Mesendoderm (in vitro differentiated cells): Measurements from ENCODE around the gene STX2.

Experiments
- DNase-seq: peaks from one replicate; pipeline ENCODE4 v3.0.0; 2013
- H2AK5ac ChIP-seq: 2 replicates; pipeline ENCODE4 v1.6.1; 2013; ENCODE audit warnings: low read length, inconsistent platforms
- H2BK120ac ChIP-seq: 2 replicates; pipeline ENCODE4 v1.6.1; 2013; ENCODE audit warnings: low read depth, mild to moderate bottlenecking, low read length, moderate library complexity, mixed read lengths
- H2BK15ac ChIP-seq: replicated peaks from 2 replicates; pipeline ENCODE4 v1.6.1; 2013; ENCODE audit warnings: low read depth, mild to moderate bottlenecking, moderate library complexity
- H2BK5ac ChIP-seq: 2 replicates; pipeline ENCODE4 v1.6.1; 2013; ENCODE audit warnings: low read length, inconsistent platforms
- H3K18ac ChIP-seq: 2 replicates; pipeline ENCODE4 v1.6.1; 2013; ENCODE audit warnings: mild to moderate bottlenecking, low read length, mixed read lengths
- H3K23ac ChIP-seq: one replicate; pipeline ENCODE4 v1.6.1; 2013; ENCODE audit warnings: low read length
- H3K27ac ChIP-seq: 2 replicates; pipeline ENCODE4 v1.5.1; 2013; ENCODE audit warnings: low read depth, mild to moderate bottlenecking, inconsistent platforms, low read length, moderate library complexity
- H3K27me3 ChIP-seq: 2 replicates; pipeline ENCODE4 v1.6.1; 2013; ENCODE audit warnings: low read length, control low read depth, mild to moderate bottlenecking, inconsistent platforms; ENCODE audit not compliant: insufficient read depth, poor library complexity
- H3K36me3 ChIP-seq: 2 replicates; pipeline ENCODE4 v1.6.1; 2013; ENCODE audit warnings: low read length, inconsistent platforms; ENCODE audit not compliant: control insufficient read depth, insufficient read depth
- H3K4ac ChIP-seq: one replicate; pipeline ENCODE4 v1.6.1; 2013; ENCODE audit warnings: low read depth, mild to moderate bottlenecking, low read length, moderate library complexity
- H3K4me1 ChIP-seq: 2 replicates; pipeline ENCODE4 v1.6.1; 2013; ENCODE audit warnings: low read depth, low read length, inconsistent platforms; ENCODE audit not compliant: control insufficient read depth
- H3K4me2 ChIP-seq: 2 replicates; pipeline ENCODE4 v1.6.1; 2013; ENCODE audit warnings: low read length
- H3K4me3 ChIP-seq: 2 replicates; pipeline ENCODE4 v1.5.1; 2013; ENCODE audit warnings: mild to moderate bottlenecking, low read length
- H3K56ac ChIP-seq: one replicate; pipeline ENCODE4 v1.6.1; 2013; ENCODE audit warnings: low read length
- H3K79me1 ChIP-seq: 2 replicates; pipeline ENCODE4 v1.6.1; 2013; ENCODE audit warnings: low read length, inconsistent platforms
- H3K79me2 ChIP-seq: 2 replicates; pipeline ENCODE4 v1.6.1; 2013; ENCODE audit warnings: mild to moderate bottlenecking, low read length; ENCODE audit not compliant: control insufficient read depth, insufficient read depth
- H3K9ac ChIP-seq: 2 replicates; pipeline ENCODE4 v1.6.1; 2013; ENCODE audit warnings: low read length, inconsistent platforms
- H4K5ac ChIP-seq: one replicate; pipeline ENCODE4 v1.6.1; 2013; ENCODE audit warnings: low read length
- H4K8ac ChIP-seq: one replicate; pipeline ENCODE4 v1.6.1; 2013; ENCODE audit warnings: low read depth, mild to moderate bottlenecking, control low read depth, low read length, moderate library complexity
- WGBS: extraction: QIAGEN DNeasy Blood & Tissue Kit; methylation state at CpG from one replicate; pipeline ENCODE4 v1.1.7; 2013; ENCODE audit warnings: low lambda C conversion rate, missing lambda C conversion rate; ENCODE audit not compliant: insufficient coverage; ENCODE audit errors: extremely low coverage; 5-methylcytosine and 5-hydroxymethylcytosine counted together

The STX2 gene

GRCh38 chr12:130818635-130819576 lies 20.1 kb downstream of the STX2 start:
- no peak overlapping the region for H3K18ac ChIP-seq
- H2BK15ac ChIP-seq, result no peak overlapping the region
- no peak overlapping the region for H3K4me2 ChIP-seq
- H3K4ac ChIP-seq, result no peak overlapping the region
- no peaks in the 10 kb centered on the region for H3K4me1 ChIP-seq
- no peak overlapping the region for H2BK120ac ChIP-seq
- H4K5ac ChIP-seq, result no peak overlapping the region
- H2BK5ac ChIP-seq, result no peak overlapping the region
- H3K27me3 ChIP-seq, result no peaks in the 10 kb centered on the region
- H3K4me3 ChIP-seq, result no peak overlapping the region
- WGBS, result no CpG with 5 or more reads among the region's 58 CpGs
- DNase-seq, result peak; percentile 85
- H3K79me1 ChIP-seq, result peaks cover 5% of the 10 kb centered on the region
- no peaks in the 10 kb centered on the region for H3K36me3 ChIP-seq
- no peak overlapping the region for H3K9ac ChIP-seq
- H3K27ac ChIP-seq, result no peak overlapping the region
- H4K8ac ChIP-seq, result no peak overlapping the region
- no peak overlapping the region for H3K23ac ChIP-seq
- no peaks in the 10 kb centered on the region for H3K79me2 ChIP-seq
- H3K56ac ChIP-seq, result no peak overlapping the region
- no peak overlapping the region for H2AK5ac ChIP-seq

- DNase-seq, result no peak
- no CpG with 5 or more reads among the region's 14 CpGs for WGBS
- H3K36me3 ChIP-seq, result no peaks in the 10 kb centered on the region
- no peak overlapping the region for H3K23ac ChIP-seq
- H3K4ac ChIP-seq, result no peak overlapping the region
- H3K27ac ChIP-seq, result no peak overlapping the region
- H2AK5ac ChIP-seq, result no peak overlapping the region
- no peaks in the 10 kb centered on the region for H3K79me2 ChIP-seq
- no peak overlapping the region for H3K9ac ChIP-seq
- no peak overlapping the region for H3K4me2 ChIP-seq
- H3K79me1 ChIP-seq, result peaks cover 5% of the 10 kb centered on the region
- H3K4me3 ChIP-seq, result no peak overlapping the region
- H3K27me3 ChIP-seq, result no peaks in the 10 kb centered on the region
- no peak overlapping the region for H2BK15ac ChIP-seq
- H3K4me1 ChIP-seq, result no peaks in the 10 kb centered on the region
- H4K8ac ChIP-seq, result no peak overlapping the region
- no peak overlapping the region for H3K18ac ChIP-seq
- no peak overlapping the region for H4K5ac ChIP-seq
- H3K56ac ChIP-seq, result no peak overlapping the region
- no peak overlapping the region for H2BK5ac ChIP-seq
- H2BK120ac ChIP-seq, result no peak overlapping the region
Measured at GRCh38 chr12:130818272-130818634, 20.8 kb downstream of the STX2 start.

GRCh38 chr12:130817804-130818203 lies 21.2 kb downstream of the STX2 start:
- no CpG with 5 or more reads among the region's 14 CpGs for WGBS
- H3K79me2 ChIP-seq, result no peaks in the 10 kb centered on the region

GRCh38 chr12:130816097-130816496 lies 23.0 kb downstream of the STX2 start:
- Histone ChIP-seq H3K4me2 (no peak overlapping the region), H3K4me3 (no peak overlapping the region), H2BK120ac (no peak overlapping the region), H2AK5ac (no peak overlapping the region), H4K5ac (no peak overlapping the region), H3K4me1 (no peaks in the 10 kb centered on the region), H3K23ac (no peak overlapping the region), H3K18ac (no peak overlapping the region), H2BK5ac (no peak overlapping the region), H2BK15ac (no peak overlapping the region), H3K27ac (peak overlapping the region; percentile 23), H3K27me3 (no peaks in the 10 kb centered on the region), H3K36me3 (no peaks in the 10 kb centered on the region), H4K8ac (no peak overlapping the region), H3K79me1 (peaks cover 5% of the 10 kb centered on the region), H3K79me2 (no peaks in the 10 kb centered on the region), H3K4ac (no peak overlapping the region), H3K9ac (peak overlapping the region; percentile 30), H3K56ac (peak overlapping the region; percentile 40)
- DNase-seq, result peak; percentile 25
- WGBS, result no CpG with 5 or more reads among the region's 14 CpGs

More at GRCh38 chr12:130817804-130818203, 21.2 kb downstream of the STX2 start:
- Histone ChIP-seq H2BK5ac (no peak overlapping the region), H4K8ac (no peak overlapping the region), H3K4me3 (no peak overlapping the region), H2BK15ac (no peak overlapping the region), H3K36me3 (no peaks in the 10 kb centered on the region), H3K23ac (no peak overlapping the region), H3K9ac (no peak overlapping the region), H3K79me1 (peaks cover 5% of the 10 kb centered on the region), H2BK120ac (no peak overlapping the region), H2AK5ac (no peak overlapping the region), H3K4ac (no peak overlapping the region), H3K56ac (no peak overlapping the region), H3K27me3 (no peaks in the 10 kb centered on the region), H3K18ac (no peak overlapping the region), H3K27ac (no peak overlapping the region), H3K4me1 (no peaks in the 10 kb centered on the region), H3K4me2 (no peak overlapping the region), H4K5ac (no peak overlapping the region)
- DNase-seq, result no peak

GRCh38 chr12:130815028-130815741 lies 23.9 kb downstream of the STX2 start:
- no CpG with 5 or more reads among the region's 14 CpGs for WGBS
- Histone ChIP-seq H3K4me1 (no peaks in the 10 kb centered on the region), H3K56ac (no peak overlapping the region), H4K5ac (no peak overlapping the region), H2BK15ac (no peak overlapping the region), H2BK5ac (no peak overlapping the region), H2AK5ac (no peak overlapping the region), H4K8ac (no peak overlapping the region), H2BK120ac (no peak overlapping the region), H3K79me2 (no peaks in the 10 kb centered on the region), H3K36me3 (no peaks in the 10 kb centered on the region), H3K18ac (no peak overlapping the region), H3K4ac (no peak overlapping the region), H3K79me1 (peaks cover 5% of the 10 kb centered on the region), H3K27ac (no peak overlapping the region), H3K27me3 (no peaks in the 10 kb centered on the region), H3K23ac (no peak overlapping the region), H3K9ac (no peak overlapping the region), H3K4me3 (no peak overlapping the region), H3K4me2 (no peak overlapping the region)
- no peak for DNase-seq
